Non-pigmented ciliary epithelial cell (primary cell): ENCODE measurements around the gene VPS37D.
"Not testable (repeated sequence)": the region's sequence is repeated elsewhere in the genome, so short reads cannot be mapped to it uniquely, and the experiment has no call there.

Source experiments
- DNase-seq: peaks from one replicate; pipeline ENCODE4 v3.0.0-alpha.2; 2010; ENCODE audit warnings: low read depth

VPS37D gene

DNA sequence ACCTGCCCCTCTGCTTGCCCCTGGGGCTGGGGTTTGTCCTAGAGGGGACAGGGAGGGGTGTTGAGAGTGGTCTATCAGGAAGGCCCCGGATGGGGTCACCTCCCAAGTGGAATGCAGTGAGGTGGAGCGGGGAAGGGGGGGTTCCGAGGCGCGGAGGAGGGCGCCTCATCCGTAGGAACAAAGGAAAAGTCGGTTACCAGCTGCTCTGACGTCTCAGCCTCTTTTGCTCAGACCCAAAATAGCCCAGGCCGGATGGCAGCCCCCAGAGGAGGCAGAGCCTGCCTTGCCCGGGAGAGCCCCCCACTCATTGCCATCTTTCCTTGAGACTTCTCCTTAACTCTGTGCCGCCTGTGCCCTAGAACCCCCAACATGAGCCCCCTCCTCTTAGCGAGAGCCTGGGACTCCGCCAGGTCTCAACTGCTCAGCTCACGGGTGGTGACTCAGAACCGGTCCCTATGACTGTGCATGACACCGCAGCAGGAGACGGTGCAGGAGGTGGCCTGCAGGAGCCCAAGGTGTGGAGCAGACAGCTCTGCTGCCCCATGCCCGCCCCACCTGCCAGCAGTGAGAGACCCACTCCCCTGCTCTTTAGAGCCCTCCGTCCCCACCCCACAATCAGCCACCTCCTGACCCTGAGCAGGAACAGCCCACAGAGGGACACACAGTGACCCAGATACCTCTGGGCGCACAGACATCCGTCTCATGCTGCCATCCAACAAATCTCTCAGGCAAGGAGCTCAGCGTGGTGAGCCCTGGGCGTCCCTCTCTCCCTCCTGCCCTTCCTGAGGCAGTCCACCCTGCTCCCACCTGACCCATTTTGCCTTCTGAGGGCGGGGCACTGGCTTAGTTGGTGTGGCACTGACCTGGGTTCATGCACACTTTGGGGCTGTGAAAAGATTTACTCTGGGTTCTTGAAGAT lies 38.8 kb downstream of the VPS37D start:
- no peak for DNase-seq

DNA sequence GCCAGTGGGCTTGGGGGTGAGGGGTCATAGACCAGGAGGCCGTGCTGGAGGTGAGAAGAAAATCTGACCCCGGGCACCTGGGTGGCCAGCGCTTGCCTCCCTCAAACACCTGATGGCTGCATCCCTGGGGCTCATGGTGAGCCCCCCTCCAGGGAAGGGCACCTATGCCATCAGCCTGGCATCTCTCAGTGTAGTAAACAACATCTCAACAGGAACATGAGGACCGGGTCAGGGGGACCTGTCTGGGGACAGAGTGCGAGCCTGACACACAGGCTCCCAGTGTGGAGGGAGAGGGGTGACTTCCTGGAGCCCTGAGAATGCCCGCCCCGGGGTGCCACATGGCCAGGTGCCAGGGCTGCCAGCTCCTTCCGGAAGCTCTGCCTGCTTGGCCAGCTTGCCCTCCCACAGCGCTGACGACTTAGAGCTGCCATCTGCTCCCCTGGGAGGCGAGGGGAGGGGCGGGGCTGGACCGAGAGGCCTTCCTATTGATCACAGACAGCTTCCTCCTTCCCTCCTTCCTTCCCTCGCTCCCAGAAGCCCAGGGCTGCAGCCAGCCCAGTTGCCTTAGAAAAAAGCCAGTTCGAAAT lies 39.5 kb downstream of the VPS37D start:
- no peak for DNase-seq

DNA sequence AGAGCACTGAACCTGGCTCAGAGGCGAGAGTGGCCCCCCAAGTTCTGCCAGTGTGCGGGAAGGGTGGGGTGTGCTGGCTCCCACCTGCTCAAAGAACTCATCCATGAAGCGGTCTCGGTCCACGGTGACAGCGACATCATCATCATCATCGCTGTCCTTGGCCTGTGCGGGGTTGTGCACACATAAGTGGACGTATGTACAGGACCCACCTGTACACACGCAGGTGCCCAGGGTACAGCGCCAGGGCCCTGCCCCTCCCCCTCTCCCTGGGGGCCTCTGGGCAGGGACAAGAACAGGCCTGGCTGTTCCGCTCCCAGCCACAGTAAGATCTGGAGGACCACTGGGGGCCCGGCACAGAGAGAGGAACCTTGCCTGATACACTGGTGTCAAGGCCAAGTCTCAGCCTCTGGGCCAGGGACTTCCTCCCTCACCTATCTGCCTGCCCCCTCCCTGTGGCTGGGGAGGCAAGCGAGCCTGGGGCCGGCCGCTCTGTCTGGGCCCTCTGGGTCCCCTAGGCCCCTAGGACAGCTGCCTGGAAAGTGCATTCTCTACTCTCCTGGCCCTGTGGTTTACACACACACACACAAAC lies 41.4 kb downstream of the VPS37D start:
- DNase-seq, result no peak

DNA sequence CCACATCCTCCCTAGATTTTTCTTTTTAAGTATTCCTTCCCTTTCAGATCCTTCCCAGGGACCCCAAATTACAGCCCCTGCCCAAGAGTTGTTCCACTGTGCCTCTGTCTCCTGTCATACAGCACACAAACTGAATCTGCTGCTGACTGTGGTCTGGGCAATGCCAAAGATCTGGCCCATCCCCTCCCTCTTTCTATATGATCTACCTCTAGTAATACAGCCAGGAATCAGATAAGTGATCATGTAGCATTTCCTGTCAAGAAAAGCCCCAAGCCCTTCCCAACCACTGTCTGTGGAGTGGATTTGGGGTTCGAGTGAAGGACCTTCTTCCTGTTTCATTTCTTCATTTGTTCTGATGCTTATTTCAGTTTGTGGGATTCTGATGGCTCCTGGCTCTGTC lies 45.1 kb downstream of the VPS37D start:
- DNase-seq, result no peak

DNA sequence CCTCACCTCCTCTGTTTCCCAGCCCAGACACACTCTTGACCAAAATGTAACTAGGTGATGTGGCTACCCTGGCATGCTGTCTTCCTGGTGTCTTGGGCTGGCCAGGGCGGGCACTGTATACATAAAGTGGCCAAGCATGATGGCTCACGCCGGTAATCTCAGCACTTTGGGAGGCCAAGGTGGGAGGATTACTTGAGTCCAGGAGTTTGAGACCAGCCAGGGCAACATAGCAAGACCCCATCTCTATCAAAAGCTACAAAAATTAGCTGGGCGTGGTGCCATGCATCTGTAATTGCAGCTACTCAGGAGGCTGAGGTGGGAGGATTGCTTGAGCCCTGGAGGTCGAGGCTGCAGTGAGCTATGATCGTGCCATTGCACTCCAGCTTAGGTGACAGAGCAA lies 45.7 kb downstream of the VPS37D start:
- DNase-seq, result not testable (repeated sequence)

DNA sequence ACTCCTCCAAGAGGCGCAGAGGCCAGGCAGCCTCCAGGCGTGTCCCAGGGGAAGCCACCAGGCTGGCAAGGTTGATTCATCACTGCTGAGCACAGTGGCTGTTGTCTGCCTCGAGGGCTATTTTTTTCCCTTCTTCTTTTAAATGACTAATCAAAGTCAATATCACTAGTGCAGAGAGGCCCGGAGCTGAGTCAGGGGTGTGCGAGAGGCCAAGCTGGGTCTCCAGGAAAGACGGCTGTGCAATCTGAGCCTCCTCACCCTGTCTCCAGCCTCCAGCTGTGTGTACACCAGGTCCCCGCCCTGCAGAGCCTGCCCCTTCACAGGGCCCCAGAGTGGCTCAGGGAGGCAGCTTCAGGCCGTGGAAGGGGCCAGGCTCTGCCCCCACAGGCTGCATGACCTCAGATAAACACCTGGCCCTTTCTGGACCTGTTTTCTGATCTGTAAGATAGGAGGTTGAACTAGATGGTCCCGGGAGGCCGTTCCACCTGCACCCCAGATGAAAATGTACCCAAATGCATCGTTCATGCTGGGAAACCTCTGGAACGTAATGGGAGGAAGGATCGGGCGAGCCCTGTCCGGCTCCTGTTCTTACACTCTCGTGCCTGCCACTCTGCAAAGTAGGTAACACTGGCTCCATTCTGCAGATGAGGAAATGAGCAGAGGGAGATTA lies 48.2 kb downstream of the VPS37D start:
- DNase-seq, result peak; percentile 89

DNA sequence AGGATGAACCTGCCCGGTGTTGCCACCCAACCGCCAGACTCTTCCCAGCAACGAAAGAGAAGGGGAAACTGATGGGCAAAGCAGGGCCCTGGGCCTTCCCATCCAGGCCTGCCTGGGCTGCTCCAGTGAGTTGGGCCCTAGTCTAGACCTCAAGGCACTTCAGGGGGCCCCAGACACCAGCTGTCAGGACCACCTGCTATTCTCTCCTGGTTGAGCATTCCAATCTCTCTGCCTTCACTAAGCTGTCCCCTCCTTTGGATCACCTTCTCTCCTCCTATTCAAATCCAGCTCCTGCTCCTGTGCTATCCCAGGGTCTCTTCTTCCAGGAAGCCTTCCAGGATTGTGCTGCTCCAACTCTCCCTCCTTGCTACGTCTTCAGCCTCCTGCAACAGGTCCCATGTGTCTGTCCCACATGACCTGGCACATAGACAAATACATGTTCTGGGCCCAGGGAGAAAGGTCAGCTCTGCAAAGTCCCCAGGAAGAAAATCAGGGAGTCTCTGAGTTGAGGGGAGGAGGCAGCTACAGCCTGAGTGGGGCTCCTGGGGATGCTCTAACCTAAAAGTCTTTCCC lies 48.8 kb downstream of the VPS37D start:
- no peak for DNase-seq

DNA sequence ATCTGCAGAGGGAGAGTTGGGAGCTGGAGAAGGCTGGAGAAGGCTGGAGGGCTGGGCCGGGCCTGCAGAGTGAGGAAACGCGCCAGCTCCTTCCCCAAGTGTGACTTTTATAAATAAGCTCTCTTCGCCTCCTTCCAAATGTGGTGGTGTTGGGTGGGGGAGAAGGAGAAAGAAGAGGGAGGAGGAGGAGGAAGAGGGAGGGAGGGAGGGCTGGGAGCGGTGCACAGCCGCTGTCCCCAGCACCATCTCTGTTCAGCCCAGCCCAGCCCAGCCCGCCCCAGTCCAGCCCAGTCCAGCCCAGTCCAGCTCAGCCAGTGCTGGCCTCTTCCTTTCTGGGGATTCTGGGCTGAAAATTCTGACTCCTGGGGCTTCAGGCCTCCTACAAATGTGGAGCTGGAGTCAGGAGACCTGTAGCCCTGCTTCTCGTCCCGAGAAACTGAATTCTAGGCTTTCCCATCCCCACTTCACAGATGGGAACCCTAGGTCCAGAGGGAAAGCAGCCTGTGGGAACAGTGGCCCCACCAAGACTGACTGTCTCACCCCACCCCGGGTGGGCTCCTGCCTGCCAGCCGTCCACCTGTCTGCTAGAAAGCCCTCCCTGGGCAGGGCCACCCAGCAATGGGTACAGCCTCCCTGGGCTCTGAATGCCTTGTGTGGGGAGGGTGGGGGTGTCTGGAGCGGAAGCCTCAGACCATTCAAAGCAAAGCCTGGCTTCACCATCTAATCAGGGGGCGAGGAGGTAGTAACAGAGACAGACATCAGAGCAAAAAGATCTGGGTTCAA lies 49.6 kb downstream of the VPS37D start:
- no peak for DNase-seq

DNA sequence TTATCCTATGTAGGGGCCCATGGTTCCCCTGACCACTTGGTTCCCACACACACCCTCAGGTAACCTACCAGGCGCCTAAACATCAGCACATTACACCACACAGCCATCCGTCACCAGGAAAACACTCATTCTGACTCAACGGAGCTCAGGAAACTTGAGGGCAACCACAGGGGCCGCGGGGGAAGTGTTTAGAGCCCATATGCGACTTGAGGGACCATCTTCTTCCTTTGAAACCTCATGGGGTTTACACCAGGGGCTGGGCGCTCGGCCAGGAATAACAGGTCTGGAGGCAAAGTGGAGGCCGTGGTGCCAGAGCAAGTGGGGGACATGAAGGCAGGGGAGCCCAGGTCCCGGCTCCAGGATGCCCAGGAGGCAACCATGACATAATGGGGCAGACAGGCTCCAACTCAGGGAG lies 50.4 kb downstream of the VPS37D start:
- DNase-seq, result peak; percentile 78

DNA sequence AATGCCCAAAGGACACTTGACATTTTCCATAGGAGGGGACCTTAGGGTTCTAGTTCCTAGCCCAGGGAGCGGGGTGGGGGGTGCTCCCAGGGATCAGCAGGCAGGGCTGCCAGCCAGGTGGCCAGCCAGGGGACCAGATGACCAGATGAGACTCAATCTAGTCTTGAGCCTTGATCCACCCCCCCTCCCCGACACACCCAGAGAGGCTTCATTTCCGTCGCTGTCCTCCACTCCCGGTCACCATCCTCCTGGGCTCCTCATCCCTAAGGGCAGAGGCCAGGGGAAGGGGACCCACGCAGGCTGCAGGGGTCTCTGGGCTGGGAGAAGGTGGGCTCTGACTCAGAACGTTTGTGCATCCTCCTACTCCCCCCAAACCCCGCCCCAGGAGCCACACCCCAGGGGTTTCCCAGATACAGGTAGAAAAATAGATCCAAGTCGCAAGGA lies 50.8 kb downstream of the VPS37D start:
- no peak for DNase-seq

DNA sequence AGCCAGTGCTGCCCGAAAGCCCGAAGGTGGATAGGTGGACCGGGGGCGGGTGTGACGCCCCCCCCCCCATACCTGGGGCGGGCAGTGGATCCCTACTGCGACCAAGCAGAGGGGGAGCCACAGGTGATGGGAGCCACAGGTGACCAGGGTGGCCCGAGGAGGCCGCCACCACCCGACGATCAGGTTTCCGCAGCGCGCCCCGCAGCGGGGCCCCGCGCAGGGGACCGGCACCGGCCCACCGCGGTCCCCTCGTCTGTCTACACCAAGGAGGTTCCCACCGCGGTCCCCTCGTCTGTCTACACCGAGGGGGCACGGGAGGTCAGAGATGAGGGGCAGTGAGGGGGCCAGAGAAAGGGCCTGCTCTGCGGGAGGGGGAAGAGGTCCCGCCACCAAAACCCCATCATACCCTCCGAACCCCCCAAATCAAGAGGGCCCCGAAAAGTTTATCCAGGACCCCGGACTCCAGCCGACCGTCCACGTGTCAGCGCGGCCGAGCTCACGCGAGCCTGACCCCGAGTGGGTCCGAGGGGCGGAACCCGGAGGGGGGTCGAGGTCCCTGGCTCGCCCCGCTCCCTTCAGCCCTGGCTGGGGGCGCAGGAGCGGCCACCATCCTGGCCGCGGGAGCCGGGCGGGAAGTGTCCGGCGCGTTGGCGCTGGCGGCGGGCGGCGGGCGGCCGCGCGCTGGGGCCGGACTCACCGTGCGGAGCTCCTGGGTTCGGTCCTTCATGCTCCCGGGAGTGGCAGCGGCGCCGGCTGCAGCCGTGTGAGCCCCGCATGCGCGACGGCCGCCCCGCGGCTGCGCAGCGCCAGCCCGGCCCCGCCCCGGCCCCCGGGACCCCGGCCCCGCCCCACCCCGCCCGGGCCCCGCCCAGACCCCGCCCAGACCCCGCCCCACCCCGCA lies 51.5 kb downstream of the VPS37D start, which contains the start of gene STX1A:
Gene STX1A, minus strand, starts transcription at position 765 of the 901 bp plus-strand sequence. Its CDS starts 38 bp downstream, at position 727.
- no peak for DNase-seq

DNA sequence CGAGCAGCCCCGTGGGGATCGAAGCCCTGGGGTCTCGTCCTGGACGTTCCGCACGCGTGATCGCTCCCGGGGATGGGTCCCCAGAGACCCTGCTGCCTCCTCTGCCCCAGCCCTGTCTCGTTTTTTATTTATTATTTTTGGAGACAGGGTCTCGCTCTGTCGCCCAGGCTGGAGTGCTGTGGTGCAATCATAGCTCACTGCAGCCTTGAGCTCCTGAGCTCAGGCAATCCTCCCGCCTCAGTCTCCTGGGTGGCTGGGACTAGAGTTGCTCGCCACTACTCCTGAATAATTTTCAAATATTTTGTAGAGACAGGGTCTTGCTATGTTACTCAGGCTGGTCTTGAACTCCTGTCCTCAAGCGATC lies 52.2 kb downstream of the VPS37D start:
- no peak for DNase-seq

DNA sequence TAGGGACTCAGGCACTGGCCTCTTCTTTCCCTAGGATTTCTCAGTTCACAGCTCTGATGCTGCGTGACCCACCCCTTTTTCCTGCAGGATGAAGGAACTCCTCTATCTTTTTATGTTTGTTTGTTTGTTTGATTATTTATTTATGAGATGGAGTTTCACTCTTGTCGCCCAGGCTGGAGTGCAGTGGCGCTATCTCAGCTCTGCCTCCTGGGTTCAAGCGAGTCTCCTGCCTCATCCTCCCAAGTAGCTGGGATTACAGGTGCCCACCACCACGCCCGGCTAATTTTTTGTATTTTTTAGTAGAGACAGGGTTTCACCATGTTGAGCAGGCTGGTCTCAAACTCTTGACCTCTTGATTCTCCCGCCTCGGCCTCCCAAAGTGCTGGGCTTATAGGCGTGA lies 52.8 kb downstream of the VPS37D start:
- not testable (repeated sequence) for DNase-seq

DNA sequence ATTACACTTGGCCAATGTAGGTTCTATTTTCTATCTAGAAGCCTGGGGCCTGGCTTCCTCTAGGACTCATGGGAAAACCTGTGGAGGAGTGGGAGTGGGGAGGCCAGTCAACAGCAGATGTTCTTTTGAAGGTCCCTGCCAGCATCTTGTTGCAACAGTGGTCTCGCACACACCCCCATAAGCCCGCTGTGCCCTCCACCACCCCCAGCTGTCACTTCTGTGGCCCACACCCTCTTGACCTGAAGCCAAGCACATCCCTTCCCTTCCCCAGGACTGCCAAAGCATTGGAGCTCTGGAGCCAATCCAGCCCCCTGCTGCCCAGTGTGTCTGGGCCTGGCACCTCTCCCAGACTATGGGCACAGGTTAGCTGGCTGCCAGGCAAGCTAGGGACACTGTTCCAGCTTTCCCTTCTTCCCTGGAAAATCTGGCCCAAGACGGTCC lies 53.8 kb downstream of the VPS37D start:
- no peak for DNase-seq
